ENCODE results near the gene SYT7. TPM values are rescaled to one million over a fixed set of nuclear protein-coding genes. Genes with fewer than 3 reads are reported as not detected.

Gene SYT7
- total RNA-seq, 1 donor: 3.6 TPM

- Histone ChIP-seq H3K27ac (ENCODE audit: low read depth, low read length) (no peak overlapping the region), H3K4me1 (ENCODE audit: insufficient read depth, low read length) (peaks cover 39% of the 10 kb centered on the region), H3K36me3 (ENCODE audit: insufficient read depth, low read length) (no peaks in the 10 kb centered on the region), H3K4me2 (ENCODE audit: insufficient read depth, low read length) (no peak overlapping the region), H2AFZ (ENCODE audit: low read length) (no peak overlapping the region), H3K4me3 (ENCODE audit: insufficient read depth, low read length) (no peak overlapping the region), H3K9me3 (ENCODE audit: low read depth, low read length) (no peaks in the 10 kb centered on the region), H3K79me2 (ENCODE audit: insufficient read depth, low read length) (no peaks in the 10 kb centered on the region), H3K27me3 (ENCODE audit: insufficient read depth, low read length) (no peaks in the 10 kb centered on the region), H4K20me1 (ENCODE audit: insufficient read depth, low read length) (no peaks in the 10 kb centered on the region)
- peak; percentile 48 for DNase-seq (ENCODE audit: insufficient read length, low spot score, missing footprints)
- TF ChIP-seq, protein P1, sequence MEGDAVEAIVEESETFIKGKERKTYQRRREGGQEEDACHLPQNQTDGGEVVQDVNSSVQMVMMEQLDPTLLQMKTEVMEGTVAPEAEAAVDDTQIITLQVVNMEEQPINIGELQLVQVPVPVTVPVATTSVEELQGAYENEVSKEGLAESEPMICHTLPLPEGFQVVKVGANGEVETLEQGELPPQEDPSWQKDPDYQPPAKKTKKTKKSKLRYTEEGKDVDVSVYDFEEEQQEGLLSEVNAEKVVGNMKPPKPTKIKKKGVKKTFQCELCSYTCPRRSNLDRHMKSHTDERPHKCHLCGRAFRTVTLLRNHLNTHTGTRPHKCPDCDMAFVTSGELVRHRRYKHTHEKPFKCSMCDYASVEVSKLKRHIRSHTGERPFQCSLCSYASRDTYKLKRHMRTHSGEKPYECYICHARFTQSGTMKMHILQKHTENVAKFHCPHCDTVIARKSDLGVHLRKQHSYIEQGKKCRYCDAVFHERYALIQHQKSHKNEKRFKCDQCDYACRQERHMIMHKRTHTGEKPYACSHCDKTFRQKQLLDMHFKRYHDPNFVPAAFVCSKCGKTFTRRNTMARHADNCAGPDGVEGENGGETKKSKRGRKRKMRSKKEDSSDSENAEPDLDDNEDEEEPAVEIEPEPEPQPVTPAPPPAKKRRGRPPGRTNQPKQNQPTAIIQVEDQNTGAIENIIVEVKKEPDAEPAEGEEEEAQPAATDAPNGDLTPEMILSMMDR (IDR thresholded peaks at IDR 0.05; ENCODE audit: extremely low read depth, low read depth, low read length): no peak
Measured at GRCh38 chr11:61611309-61611708, 30.4 kb upstream of the SYT7 start.

DNA sequence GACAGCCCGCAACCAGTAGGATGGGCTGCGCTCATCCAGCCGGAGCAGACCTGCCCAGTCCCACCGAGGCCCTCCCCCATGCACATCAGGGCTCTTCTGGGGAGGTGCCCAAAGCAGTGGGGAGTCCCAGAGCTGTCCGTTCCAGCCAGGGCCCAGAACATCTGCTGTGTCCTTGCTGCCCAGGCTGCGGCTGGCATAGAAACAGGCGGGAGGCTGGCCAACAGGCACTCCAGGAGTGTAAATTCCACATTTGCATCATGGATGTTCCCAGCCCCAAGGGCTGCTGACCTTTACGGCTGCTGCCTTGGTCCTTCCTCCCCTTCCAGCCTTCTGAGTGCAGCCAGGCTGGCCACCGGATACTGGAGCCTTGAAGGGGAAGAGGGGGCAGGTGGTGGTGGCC, 30.0 kb upstream of the SYT7 start:
- H4K20me1 ChIP-seq (ENCODE audit: insufficient read depth, low read length): no peaks in the 10 kb centered on the region
- H3K4me2 ChIP-seq (ENCODE audit: insufficient read depth, low read length): no peak overlapping the region
- peak; percentile 47 for DNase-seq (ENCODE audit: insufficient read length, low spot score, missing footprints)
- H3K79me2 ChIP-seq (ENCODE audit: insufficient read depth, low read length): no peaks in the 10 kb centered on the region
- no peak overlapping the region for H3K27ac ChIP-seq (ENCODE audit: low read depth, low read length)
- no peak overlapping the region for H2AFZ ChIP-seq (ENCODE audit: low read length)
- H3K9me3 ChIP-seq (ENCODE audit: low read depth, low read length): no peaks in the 10 kb centered on the region
- H3K4me1 ChIP-seq (ENCODE audit: insufficient read depth, low read length): peaks cover 35% of the 10 kb centered on the region
- no peaks in the 10 kb centered on the region for H3K27me3 ChIP-seq (ENCODE audit: insufficient read depth, low read length)
- no peak overlapping the region for H3K4me3 ChIP-seq (ENCODE audit: insufficient read depth, low read length)
- H3K36me3 ChIP-seq (ENCODE audit: insufficient read depth, low read length): no peaks in the 10 kb centered on the region
- TF ChIP-seq, protein P1 (IDR thresholded peaks at IDR 0.05; ENCODE audit: extremely low read depth, low read depth, low read length): no peak

GRCh38 chr11:61609980-61610366, 29.1 kb upstream of the SYT7 start:
- TF ChIP-seq, protein P1 (IDR thresholded peaks at IDR 0.05; ENCODE audit: extremely low read depth, low read depth, low read length): peak; percentile 34
- peak; percentile 78 for DNase-seq (ENCODE audit: insufficient read length, low spot score, missing footprints)
- Histone ChIP-seq H3K4me1 (ENCODE audit: insufficient read depth, low read length) (peaks cover 30% of the 10 kb centered on the region), H3K36me3 (ENCODE audit: insufficient read depth, low read length) (no peaks in the 10 kb centered on the region), H3K79me2 (ENCODE audit: insufficient read depth, low read length) (no peaks in the 10 kb centered on the region), H3K27ac (ENCODE audit: low read depth, low read length) (no peak overlapping the region), H3K9me3 (ENCODE audit: low read depth, low read length) (no peaks in the 10 kb centered on the region), H2AFZ (ENCODE audit: low read length) (no peak overlapping the region), H3K27me3 (ENCODE audit: insufficient read depth, low read length) (no peaks in the 10 kb centered on the region), H3K4me2 (ENCODE audit: insufficient read depth, low read length) (peak overlapping the region; percentile 35), H3K4me3 (ENCODE audit: insufficient read depth, low read length) (no peak overlapping the region), H4K20me1 (ENCODE audit: insufficient read depth, low read length) (no peaks in the 10 kb centered on the region)

DNA sequence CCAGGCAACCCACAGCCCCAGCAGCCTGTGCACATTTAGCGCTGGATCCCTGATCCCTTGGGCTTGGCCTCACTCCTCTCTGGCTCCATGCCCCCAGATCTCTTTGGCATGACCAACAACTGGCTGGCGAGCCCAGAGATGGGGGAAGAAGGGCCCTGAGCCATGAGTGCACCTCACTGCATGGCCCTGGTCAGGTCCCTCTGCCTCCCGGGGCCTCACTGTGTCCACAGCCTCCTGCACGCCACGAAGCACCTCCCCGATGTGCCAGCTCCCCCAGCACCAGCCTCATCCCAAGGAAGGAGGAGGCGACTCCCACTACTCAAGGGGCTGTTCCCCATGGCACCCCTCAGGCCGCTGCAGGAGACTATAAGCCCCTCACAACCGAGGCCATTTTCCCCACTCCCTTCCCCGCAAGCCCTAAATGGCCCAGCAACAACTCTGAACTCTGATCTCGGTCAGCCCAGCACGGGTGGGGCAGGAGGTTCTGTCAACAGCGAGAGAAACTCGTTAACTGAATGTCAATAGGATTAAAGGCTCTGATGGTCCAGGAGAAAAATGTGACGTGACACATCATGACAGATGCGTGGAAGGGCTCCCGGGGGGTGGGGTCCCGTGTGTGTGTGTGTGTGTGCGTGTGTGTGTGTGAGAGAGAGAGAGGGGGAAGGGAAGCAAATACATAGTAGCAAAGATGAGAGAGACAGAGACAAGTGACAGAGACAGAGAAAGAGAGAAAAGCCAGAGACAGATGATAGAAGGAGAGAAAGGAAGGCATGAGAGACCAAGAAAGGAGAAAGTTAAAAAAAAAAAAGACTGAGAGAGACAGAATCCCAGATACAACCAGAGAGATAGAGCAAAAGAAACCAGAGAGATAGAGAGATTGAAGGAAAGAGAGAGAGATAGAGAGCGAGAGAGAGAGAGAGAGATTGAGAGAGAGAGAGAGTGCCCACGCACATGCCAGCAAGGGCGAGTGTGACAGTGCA, 28.4 kb upstream of the SYT7 start:
- Histone ChIP-seq H4K20me1 (ENCODE audit: insufficient read depth, low read length) (no peaks in the 10 kb centered on the region), H2AFZ (ENCODE audit: low read length) (no peak overlapping the region), H3K27me3 (ENCODE audit: insufficient read depth, low read length) (no peaks in the 10 kb centered on the region)

More for the DNA sequence above, 28.4 kb upstream of the SYT7 start:
- Histone ChIP-seq H3K4me1 (ENCODE audit: insufficient read depth, low read length) (peaks cover 24% of the 10 kb centered on the region), H3K4me3 (ENCODE audit: insufficient read depth, low read length) (no peak overlapping the region), H3K9me3 (ENCODE audit: low read depth, low read length) (no peaks in the 10 kb centered on the region), H3K4me2 (ENCODE audit: insufficient read depth, low read length) (peak overlapping the region; percentile 35), H3K79me2 (ENCODE audit: insufficient read depth, low read length) (no peaks in the 10 kb centered on the region), H3K27ac (ENCODE audit: low read depth, low read length) (no peak overlapping the region), H3K36me3 (ENCODE audit: insufficient read depth, low read length) (no peaks in the 10 kb centered on the region)
- TF ChIP-seq, protein P1 (IDR thresholded peaks at IDR 0.05; ENCODE audit: extremely low read depth, low read depth, low read length): no peak
- peak; percentile 75 for DNase-seq (ENCODE audit: insufficient read length, low spot score, missing footprints)
